CD1c-positive myeloid dendritic cell (primary cell): Measurements from ENCODE around the gene PARK7.

Source experiments
- DNase-seq: peaks from one replicate; pipeline ENCODE4 v3.0.0-alpha.2; 2016; ENCODE audit errors: extremely low spot score

The PARK7 gene

GRCh38 chr1:8023995-8024313 is 62.4 kb downstream of the PARK7 start:
- no peak for DNase-seq

- no peak for DNase-seq
These were observed 62.8 kb downstream of the PARK7 start for GRCh38 chr1:8024329-8024728.

- no peak for DNase-seq
These were observed 63.7 kb downstream of the PARK7 start for GRCh38 chr1:8025061-8025670.

GRCh38 chr1:8025671-8026144 is 64.2 kb downstream of the PARK7 start:
- no peak for DNase-seq

- peak; percentile 93 for DNase-seq
These were observed 64.9 kb downstream of the PARK7 start, which contains the start of gene ERRFI1 for GRCh38 chr1:8026153-8026975. ERRFI1 (minus strand) TSS chr1:8026309; CDS start chr1:8015619, 10,690 bp downstream.

- DNase-seq = no peak
These were observed 65.7 kb downstream of the PARK7 start for GRCh38 chr1:8026976-8027747.

GRCh38 chr1:8027748-8028570 is 66.4 kb downstream of the PARK7 start:
- no peak for DNase-seq

- no peak for DNase-seq
These were observed 67.0 kb downstream of the PARK7 start for GRCh38 chr1:8028571-8028910.

- DNase-seq = peak; percentile 64
These were observed 69.8 kb downstream of the PARK7 start for GRCh38 chr1:8031176-8031785.

- no peak for DNase-seq
These were observed 70.9 kb downstream of the PARK7 start for GRCh38 chr1:8032366-8032910.

GRCh38 chr1:8033322-8033721 is 71.8 kb downstream of the PARK7 start:
- no peak for DNase-seq
